ENCODE data around the gene RPA3.
A peak's percentile ranks its signal among the peaks of the same experiment; 100 is the strongest.

The RPA3 gene

GRCh38 chr7:7732621-7733281 is 14.3 kb upstream of the RPA3 start:
- no peak for DNase-seq (ENCODE audit: low read depth)

GRCh38 chr7:7731732-7732131 is 13.3 kb upstream of the RPA3 start:
- DNase-seq (ENCODE audit: low read depth), result no peak

- no peak for DNase-seq (ENCODE audit: low read depth)
Measured at GRCh38 chr7:7720750-7721621, 2.6 kb upstream of the RPA3 start.

GRCh38 chr7:7720193-7720592 is 1.8 kb upstream of the RPA3 start:
- no peak for DNase-seq (ENCODE audit: low read depth)

GRCh38 chr7:7719236-7719635 is 829 bp upstream of the RPA3 start:
- DNase-seq (ENCODE audit: low read depth), result peak; percentile 2

GRCh38 chr7:7713730-7714129 is 4.7 kb downstream of the RPA3 start:
- DNase-seq (ENCODE audit: low read depth), result no peak

GRCh38 chr7:7710469-7710868 is 7.9 kb downstream of the RPA3 start:
- no peak for DNase-seq (ENCODE audit: low read depth)

GRCh38 chr7:7709291-7709690 is 9.1 kb downstream of the RPA3 start:
- DNase-seq (ENCODE audit: low read depth), result no peak

- no peak for DNase-seq (ENCODE audit: low read depth)
Measured at GRCh38 chr7:7707806-7708205, 10.6 kb downstream of the RPA3 start.

- DNase-seq (ENCODE audit: low read depth), result no peak
Measured at GRCh38 chr7:7707246-7707645, 11.2 kb downstream of the RPA3 start.

GRCh38 chr7:7706556-7707172 is 11.7 kb downstream of the RPA3 start:
- no peak for DNase-seq (ENCODE audit: low read depth)

GRCh38 chr7:7706101-7706511 is 12.3 kb downstream of the RPA3 start:
- DNase-seq (ENCODE audit: low read depth), result no peak

GRCh38 chr7:7705318-7705717 is 13.1 kb downstream of the RPA3 start:
- no peak for DNase-seq (ENCODE audit: low read depth)

GRCh38 chr7:7704867-7705266 is 13.5 kb downstream of the RPA3 start:
- DNase-seq (ENCODE audit: low read depth), result no peak

- no peak for DNase-seq (ENCODE audit: low read depth)
Measured at GRCh38 chr7:7703427-7703826, 15.0 kb downstream of the RPA3 start.

GRCh38 chr7:7702826-7703225 is 15.6 kb downstream of the RPA3 start:
- DNase-seq (ENCODE audit: low read depth), result no peak

GRCh38 chr7:7701527-7701926 is 16.9 kb downstream of the RPA3 start:
- no peak for DNase-seq (ENCODE audit: low read depth)

- DNase-seq (ENCODE audit: low read depth), result no peak
Measured at GRCh38 chr7:7699970-7700369, 18.4 kb downstream of the RPA3 start.

GRCh38 chr7:7699380-7699779 is 19.0 kb downstream of the RPA3 start:
- no peak for DNase-seq (ENCODE audit: low read depth)

- DNase-seq (ENCODE audit: low read depth), result no peak
Measured at GRCh38 chr7:7698930-7699329, 19.5 kb downstream of the RPA3 start.

- no peak for DNase-seq (ENCODE audit: low read depth)
Measured at GRCh38 chr7:7696458-7697119, 21.8 kb downstream of the RPA3 start.

- no peak for DNase-seq (ENCODE audit: low read depth)
Measured at GRCh38 chr7:7695111-7695817, 23.1 kb downstream of the RPA3 start.
